GM23248 (cell line): ENCODE results near the gene FKBP9. TPM values are rescaled to one million over a fixed set of nuclear protein-coding genes. Genes with fewer than 3 reads are reported as not detected.

Experiments used
- DNase-seq: peaks from one replicate; pipeline ENCODE4 v3.0.0-alpha.2; 2015
- H2AFZ ChIP-seq: fragments of 200-600 bp; sonication (generic); 2 replicates; pipeline ENCODE4 v1.6.1; 2016; ENCODE audit warnings: antibody characterized with exemption
- H3F3A ChIP-seq: fragments of 200-600 bp; sonication (generic); 2 replicates; pipeline ENCODE4 v1.6.1; 2016; ENCODE audit warnings: mild to moderate bottlenecking, antibody characterized with exemption, mixed run types; ENCODE audit not compliant: insufficient read depth
- H3K27ac ChIP-seq: fragments of 200-600 bp; sonication (generic); 2 replicates; pipeline ENCODE4 v1.5.1; 2016; ENCODE audit warnings: mild to moderate bottlenecking
- H3K27me3 ChIP-seq: fragments of 200-600 bp; sonication (generic); replicated peaks from 2 replicates; pipeline ENCODE4 v1.6.1; 2016; ENCODE audit warnings: mild to moderate bottlenecking; ENCODE audit not compliant: insufficient read depth
- H3K36me3 ChIP-seq: fragments of 200-600 bp; sonication (generic); 2 replicates; pipeline ENCODE4 v1.6.1; 2016; ENCODE audit warnings: low read depth, mild to moderate bottlenecking
- H3K4me1 ChIP-seq: fragments of 200-600 bp; sonication (generic); 2 replicates; pipeline ENCODE4 v1.6.1; 2016; ENCODE audit warnings: mild to moderate bottlenecking; ENCODE audit not compliant: insufficient read depth
- H3K4me2 ChIP-seq: fragments of 200-600 bp; sonication (generic); one replicate; pipeline ENCODE4 v1.6.1; 2016; ENCODE audit warnings: mild to moderate bottlenecking; ENCODE audit not compliant: unreplicated experiment
- H3K4me3 ChIP-seq: fragments of 200-600 bp; sonication (generic); 2 replicates; pipeline ENCODE4 v1.5.1; 2016; ENCODE audit warnings: mild to moderate bottlenecking
- H3K79me2 ChIP-seq: fragments of 200-600 bp; sonication (generic); 2 replicates; pipeline ENCODE4 v1.6.1; 2016; ENCODE audit warnings: mild to moderate bottlenecking; ENCODE audit not compliant: insufficient read depth
- H3K9ac ChIP-seq: fragments of 200-600 bp; sonication (generic); 2 replicates; pipeline ENCODE4 v1.6.1; 2016; ENCODE audit warnings: mild to moderate bottlenecking
- H3K9me2 ChIP-seq: fragments of 200-600 bp; sonication (generic); 2 replicates; pipeline ENCODE4 v1.6.1; 2016; ENCODE audit warnings: mixed run types, mild to moderate bottlenecking, moderate library complexity; ENCODE audit not compliant: insufficient read depth
- H3K9me3 ChIP-seq: fragments of 200-600 bp; sonication (generic); one replicate; pipeline ENCODE4 v1.6.1; 2017; ENCODE audit warnings: low read depth
- H4K20me1 ChIP-seq: fragments of 200-600 bp; sonication (generic); 2 replicates; pipeline ENCODE4 v1.6.0; 2016; ENCODE audit not compliant: insufficient read depth
- EZH2 ChIP-seq: fragments of 200-600 bp; sonication (generic); IDR thresholded peaks from 2 replicates; pipeline ENCODE4 v1.6.1; 2018; ENCODE audit warnings: antibody characterized with exemption, mild to moderate bottlenecking; ENCODE audit not compliant: insufficient read depth, poor library complexity, severe bottlenecking
- EZH2phosphoT487 ChIP-seq: fragments of 200-600 bp; sonication (generic); IDR thresholded peaks from 2 replicates; pipeline ENCODE4 v1.6.1; 2018; ENCODE audit warnings: antibody characterized with exemption, moderate library complexity, mild to moderate bottlenecking, low read depth; ENCODE audit not compliant: insufficient read depth
- WGBS, 2 experiments: methylation state at CpG; one replicate each; pipeline ENCODE4 v1.1.6; 2015 to 2017; ENCODE audit warnings: low lambda C conversion rate in 2 of 2, low coverage in 1 of 2; ENCODE audit errors: missing lambda C conversion rate in 2 of 2; 5-methylcytosine and 5-hydroxymethylcytosine counted together
- in situ Hi-C: fragments of 300-500 bp; cut with MboI; formaldehyde crosslinking; loops from 2 replicates; pipeline ENCODE4 v1.15.0; 2020
- polyA plus RNA-seq: library from polyadenylated mRNA; unstranded; fragments of >200 nt; fragmentation: Nextera tagmentation; extraction: Ambion mirVana; gene quantifications from 2 replicates; pipeline ENCODE4 v1.2.1, GENCODE V29; 2016
- small RNA-seq: library from RNA; depleted of rRNA; stranded (forward); fragments of <200 nt; gene quantifications from one replicate; pipeline ENCODE3, GENCODE V24; 2014; ENCODE audit warnings: low read depth, low replicate concordance
- total RNA-seq: library from RNA; depleted of rRNA; stranded (reverse); fragments of >200 nt; shearing (Covaris generic); gene quantifications from 2 replicates; pipeline ENCODE4 v1.2.3, GENCODE V29; 2014; rRNA removed

FKBP9 gene
- total and polyA plus RNA-seq, 2 experiments from 2014 or later: 350 to 556 TPM

DNA sequence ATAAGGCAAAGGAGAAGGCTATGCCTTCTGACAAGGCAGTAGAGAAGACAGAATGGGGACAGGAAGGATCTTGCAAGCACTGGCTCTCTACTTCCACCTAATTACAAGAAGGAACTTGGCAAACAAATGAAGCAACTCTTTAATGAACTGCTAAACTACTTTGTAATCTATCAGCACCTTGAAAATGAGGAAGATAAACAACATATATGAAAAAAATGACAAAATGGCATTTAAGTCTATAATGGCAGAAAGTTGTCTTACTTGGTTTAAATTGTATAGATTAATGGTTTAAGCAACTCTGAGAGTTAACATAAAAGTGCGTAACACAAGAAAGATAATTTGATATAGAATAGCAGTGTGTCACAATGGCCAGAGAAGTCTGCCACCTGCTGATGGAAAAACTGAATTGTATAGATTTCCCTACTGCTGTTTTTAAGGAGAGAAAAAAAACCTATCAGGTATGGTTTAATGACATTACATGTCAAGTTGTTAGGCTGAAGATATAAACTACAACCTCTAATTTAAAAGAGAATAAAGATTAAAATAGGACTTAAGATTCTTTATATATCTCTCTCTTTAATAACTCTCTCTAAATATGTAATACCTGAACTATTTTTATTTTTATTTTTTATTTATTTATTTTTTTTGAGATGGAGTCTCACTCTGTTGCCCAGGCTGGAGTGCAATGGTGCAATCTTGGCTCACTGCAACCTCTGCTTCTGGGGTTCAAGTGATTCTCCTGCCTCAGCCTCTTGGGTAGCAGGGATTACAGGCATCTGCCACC, 93.5 kb downstream of the FKBP9 start:
- Histone ChIP-seq H3K4me3 (peak overlapping the region; percentile 1; the same call in 1 of the 2 replicates), H3K36me3 (no peaks in the 10 kb centered on the region), H3K9me3 (no peaks in the 10 kb centered on the region), H3K9me2 (no peaks in the 10 kb centered on the region), H3K4me1 (peaks cover 17% of the 10 kb centered on the region), H3K27me3 (no peaks in the 10 kb centered on the region), H3K9ac (peak overlapping the region; percentile 13; the same call in 1 of the 2 replicates), H3K27ac (no peak overlapping the region), H2AFZ (0 out of 2 replicates have a peak overlapping the region, but pooled peaks have one; percentile 1), H4K20me1 (0 out of 2 replicates have a peak, but pooled peaks cover 6% of the 10 kb centered on the region), H3K4me2 (peak overlapping the region; percentile 60), H3K79me2 (peaks cover 100% of the 10 kb centered on the region), H3F3A (no peaks in the 10 kb centered on the region)
- WGBS, 2 experiments: 43 to 55% methylated on average over 1 of the region's 1 CpG
- in situ Hi-C loops: no loop called here
- DNase-seq: peak; percentile 61
- TF ChIP-seq EZH2phosphoT487 (no peak), EZH2 (no peak)

- DNase-seq: no peak
- Histone ChIP-seq H3K4me3 (no peak overlapping the region), H3K9me3 (no peaks in the 10 kb centered on the region), H3K27ac (no peak overlapping the region), H3K4me2 (no peak overlapping the region), H3K9ac (no peak overlapping the region), H3K4me1 (peaks cover 17% of the 10 kb centered on the region), H3K36me3 (no peaks in the 10 kb centered on the region), H3K79me2 (peaks cover 100% of the 10 kb centered on the region), H3K9me2 (no peaks in the 10 kb centered on the region), H3K27me3 (no peaks in the 10 kb centered on the region), H2AFZ (no peak overlapping the region), H4K20me1 (0 out of 2 replicates have a peak, but pooled peaks cover 6% of the 10 kb centered on the region), H3F3A (no peaks in the 10 kb centered on the region)
- TF ChIP-seq EZH2: no peak
- no peak for TF ChIP-seq EZH2phosphoT487
- 43 to 47% methylated on average over 1 of the region's 1 CpG for WGBS, 2 experiments
- in situ Hi-C loops: no loop called here
Measured at GRCh38 chr7:33053721-33054120, 96.5 kb downstream of the FKBP9 start.

- Histone ChIP-seq H3K4me2 (no peak overlapping the region), H3K27ac (peak overlapping the region; percentile 23), H3K9me3 (no peaks in the 10 kb centered on the region), H3K27me3 (no peaks in the 10 kb centered on the region), H3K36me3 (no peaks in the 10 kb centered on the region), H3K4me1 (peaks cover 17% of the 10 kb centered on the region), H3K9ac (no peak overlapping the region), H4K20me1 (0 out of 2 replicates have a peak, but pooled peaks cover 6% of the 10 kb centered on the region), H2AFZ (no peak overlapping the region), H3K4me3 (no peak overlapping the region), H3K9me2 (no peaks in the 10 kb centered on the region), H3K79me2 (peaks cover 100% of the 10 kb centered on the region), H3F3A (no peaks in the 10 kb centered on the region)
- WGBS, 2 experiments: 93 to 100% methylated on average over 2 of the region's 2 CpGs
- TF ChIP-seq EZH2phosphoT487 (no peak), EZH2 (no peak)
- DNase-seq: peak; percentile 49
- in situ Hi-C loops: no loop called here
Measured at GRCh38 chr7:33054261-33054964, 97.2 kb downstream of the FKBP9 start.

DNA sequence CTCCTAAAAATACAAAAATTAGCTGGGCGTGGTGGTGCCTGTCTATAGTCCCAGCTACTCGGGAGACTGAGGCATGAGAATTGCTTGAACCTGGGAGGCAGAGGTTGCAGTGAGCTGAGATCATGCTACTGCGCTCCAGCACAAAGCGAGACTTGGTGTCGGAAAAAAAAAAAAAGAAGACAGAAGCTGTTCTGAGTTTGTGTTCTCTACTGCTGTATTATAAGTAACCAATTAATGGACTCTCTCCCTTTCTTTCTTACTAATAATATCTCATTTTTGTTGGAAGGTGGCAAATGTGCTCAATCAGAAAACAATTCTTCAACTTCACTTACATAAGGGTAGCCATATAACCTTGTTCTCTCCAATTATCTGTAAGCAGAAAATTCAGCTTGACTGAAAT, 97.9 kb downstream of the FKBP9 start:
- H4K20me1 ChIP-seq: 0 out of 2 replicates have a peak, but pooled peaks cover 5% of the 10 kb centered on the region
- H2AFZ ChIP-seq: no peak overlapping the region
- H3K79me2 ChIP-seq: peaks cover 100% of the 10 kb centered on the region
- 98% methylated on average over 5 of the region's 5 CpGs for WGBS, 2 experiments
- no peak for DNase-seq
- TF ChIP-seq EZH2phosphoT487 (no peak), EZH2 (no peak)
- H3K9me3 ChIP-seq: no peaks in the 10 kb centered on the region
- H3K4me3 ChIP-seq: no peak overlapping the region
- H3K4me1 ChIP-seq: peaks cover 14% of the 10 kb centered on the region
- no peak overlapping the region; the same call in 1 of the 2 replicates for H3K27ac ChIP-seq
- H3F3A ChIP-seq: no peaks in the 10 kb centered on the region
- H3K36me3 ChIP-seq: no peaks in the 10 kb centered on the region
- H3K4me2 ChIP-seq: no peak overlapping the region
- H3K9ac ChIP-seq: no peak overlapping the region
- in situ Hi-C loops: no loop called here
- no peaks in the 10 kb centered on the region for H3K9me2 ChIP-seq
- H3K27me3 ChIP-seq: no peaks in the 10 kb centered on the region

Small RNAs within 50 kb of the gene (small RNA-seq; reads per million reads assigned to genes)
- gene AC083863.1 (not detected), gene RN7SL505P (not detected), gene RNU6-388P (not detected), gene RPS29P14 (not detected)

Other genes starting within 250 kb of the FKBP9 start
- 31.1 and 33.1 TPM in 2 replicates for gene KBTBD2, start 65.7 kb upstream of the FKBP9 start, total RNA-seq
- gene KBTBD2, start 65.7 kb upstream of the FKBP9 start, polyA plus RNA-seq: 19.1 and 19.9 TPM in 2 replicates
- 22.5 and 34.9 TPM in 2 replicates for gene NT5C3A, start 105.3 kb downstream of the FKBP9 start, total RNA-seq
- gene NT5C3A, start 105.3 kb downstream of the FKBP9 start, polyA plus RNA-seq: 40.2 and 40.4 TPM in 2 replicates
- 3.9 and 9.5 TPM in 2 replicates for gene RP9, start 152.0 kb downstream of the FKBP9 start, total RNA-seq
- 23.9 and 24.7 TPM in 2 replicates for gene RP9, start 152.0 kb downstream of the FKBP9 start, polyA plus RNA-seq
- 15.0 and 19.2 TPM in 2 replicates for gene BBS9, start 172.1 kb downstream of the FKBP9 start, total RNA-seq
- 10.2 and 10.8 TPM in 2 replicates for gene BBS9, start 172.1 kb downstream of the FKBP9 start, polyA plus RNA-seq